HG03439 (cell line): ENCODE results near the gene MAST4.

Experiments
- ATAC-seq: cut with Tn5 transposase; IDR thresholded peaks from one replicate; pipeline ENCODE4 v1.9.1; 2021; ENCODE audit warnings: mild to moderate bottlenecking, moderate library complexity; ENCODE audit not compliant: unreplicated experiment

The MAST4 gene

DNA sequence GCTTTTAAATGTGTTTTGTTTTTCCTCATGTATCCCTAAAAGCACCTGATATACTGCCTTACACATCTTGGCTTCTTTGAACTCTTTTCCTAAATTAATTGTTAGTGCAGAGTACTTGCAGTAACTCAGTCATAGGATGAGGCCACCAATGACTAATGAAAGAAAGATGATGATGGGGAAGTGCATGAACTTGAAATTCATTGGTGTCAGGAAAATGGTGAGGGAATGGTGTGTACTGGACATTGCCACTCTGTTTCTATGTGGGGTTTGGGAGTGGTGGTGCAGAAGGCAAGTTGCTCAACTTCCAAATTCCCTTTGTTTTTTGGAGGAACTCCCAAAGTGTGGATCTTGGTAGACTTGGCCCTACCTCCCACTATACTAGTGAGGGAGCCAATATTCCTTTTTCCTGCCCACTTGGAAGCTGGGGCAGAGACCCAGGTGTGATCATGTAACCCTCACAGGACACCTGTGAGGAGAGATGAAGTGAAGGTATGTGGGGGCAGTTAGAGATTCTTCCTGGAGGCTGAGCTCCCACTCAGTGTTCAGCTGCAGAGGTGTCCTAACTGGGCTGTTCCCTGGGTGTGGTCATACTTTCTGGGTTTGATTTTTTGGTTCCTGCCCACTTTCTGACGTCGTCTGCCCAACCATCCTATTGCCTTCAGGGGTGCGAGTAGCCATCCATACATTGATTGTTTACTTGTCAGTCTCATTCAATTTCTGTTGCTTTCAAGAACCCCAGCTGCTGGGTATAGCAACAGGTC is 298.5 kb downstream of the MAST4 start:
- ATAC-seq, result no peak

DNA sequence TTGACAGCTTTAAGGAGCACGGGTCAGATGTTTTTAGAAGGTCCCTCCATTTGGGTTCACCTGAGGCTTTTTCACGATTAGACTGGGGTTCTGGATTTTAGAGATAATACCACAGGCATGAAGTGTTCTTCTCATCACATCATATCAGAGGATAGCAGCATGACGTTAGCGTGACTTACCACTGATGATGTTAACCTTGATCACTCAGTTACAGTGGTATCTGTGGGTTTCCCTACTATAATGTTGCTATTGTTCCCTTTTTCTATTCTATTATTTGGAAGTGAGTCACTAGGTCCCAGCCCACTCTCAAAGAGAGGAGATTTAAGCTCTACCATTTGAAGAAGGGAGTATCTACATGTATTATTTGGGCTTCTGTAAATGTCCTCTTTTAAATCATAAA is 300.0 kb downstream of the MAST4 start:
- ATAC-seq, result no peak

- ATAC-seq, result no peak
Measured at GRCh38 chr5:66897356-66897755, 301.2 kb downstream of the MAST4 start.

- ATAC-seq, result no peak
Measured at GRCh38 chr5:66898241-66898995, 302.2 kb downstream of the MAST4 start.

DNA sequence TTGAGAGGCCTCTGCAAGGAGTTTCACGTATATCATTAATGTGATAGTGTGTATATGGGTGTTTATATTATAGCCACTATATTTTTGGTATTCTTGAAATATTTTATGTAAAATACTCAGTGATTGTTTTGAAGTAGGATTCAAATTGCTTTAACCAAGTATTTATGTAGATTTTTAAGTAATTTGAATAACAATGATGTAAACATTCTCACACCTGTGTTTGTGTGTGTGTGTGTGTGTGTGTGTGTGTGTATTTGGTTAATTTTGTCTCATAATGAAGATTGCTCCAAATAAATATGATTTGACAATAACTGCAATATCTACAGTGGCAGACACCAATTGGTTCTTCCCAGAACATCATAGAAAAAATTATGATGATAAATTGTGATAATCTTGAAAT is 307.0 kb downstream of the MAST4 start:
- ATAC-seq, result no peak

- ATAC-seq, result no peak
Measured at GRCh38 chr5:66903709-66904108, 307.5 kb downstream of the MAST4 start.

DNA sequence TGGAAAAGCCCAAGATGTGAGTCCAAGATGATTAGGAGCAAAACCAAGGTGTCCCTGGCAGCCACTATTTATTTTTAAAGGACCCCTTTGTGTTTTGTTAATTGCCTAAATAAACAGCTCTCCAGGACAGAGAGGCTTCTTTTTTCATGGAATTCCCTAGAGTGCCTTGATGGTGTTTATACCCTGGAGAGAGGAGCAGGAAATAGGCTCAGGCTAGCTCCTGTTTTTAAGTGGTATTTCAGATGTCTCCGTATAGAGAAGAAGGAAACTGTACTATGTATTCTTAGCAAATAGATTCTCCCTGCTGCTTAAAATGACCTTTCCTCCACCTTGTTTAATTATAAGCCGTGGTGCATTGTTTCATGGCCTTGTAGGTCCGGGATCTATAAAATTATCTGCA is 308.0 kb downstream of the MAST4 start:
- no peak for ATAC-seq

DNA sequence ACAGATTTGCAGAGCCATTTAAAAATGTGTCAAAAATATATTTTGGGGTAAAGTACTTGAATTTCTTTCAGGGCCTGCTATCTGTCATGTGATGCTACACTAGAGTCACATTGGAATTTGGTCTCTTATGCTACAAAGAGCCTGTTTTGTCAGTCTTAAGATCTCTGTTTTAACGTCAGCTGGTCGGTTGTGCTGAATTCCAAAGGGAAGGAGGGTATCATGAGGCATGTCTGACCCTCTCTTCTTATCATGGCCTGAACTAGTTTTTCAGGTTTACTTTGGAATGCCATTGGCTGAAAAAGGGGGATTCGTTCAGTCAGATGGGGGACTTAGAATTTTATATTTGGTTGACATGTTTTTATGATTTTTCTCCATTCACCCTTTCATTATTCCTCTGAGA is 309.8 kb downstream of the MAST4 start:
- ATAC-seq, result no peak

DNA sequence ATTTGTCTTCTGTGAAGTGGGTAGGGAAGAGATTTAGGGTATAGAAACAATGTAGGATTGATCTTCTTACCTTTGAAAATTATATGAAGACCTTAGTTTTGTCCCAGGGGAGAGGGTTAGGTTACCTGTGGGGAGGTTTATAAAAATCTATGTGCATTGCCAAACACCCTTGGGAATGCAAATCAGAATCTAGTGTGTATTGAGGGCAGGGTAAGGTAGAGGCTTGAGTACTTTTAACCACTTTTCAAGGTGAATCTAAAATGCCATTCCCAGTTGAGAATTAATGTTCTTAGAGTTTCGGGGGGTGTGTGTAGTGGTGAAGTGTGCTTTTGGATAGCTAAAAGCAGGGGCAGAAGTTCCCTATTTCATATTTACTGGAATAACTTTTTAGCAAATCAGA is 312.0 kb downstream of the MAST4 start:
- no peak for ATAC-seq

DNA sequence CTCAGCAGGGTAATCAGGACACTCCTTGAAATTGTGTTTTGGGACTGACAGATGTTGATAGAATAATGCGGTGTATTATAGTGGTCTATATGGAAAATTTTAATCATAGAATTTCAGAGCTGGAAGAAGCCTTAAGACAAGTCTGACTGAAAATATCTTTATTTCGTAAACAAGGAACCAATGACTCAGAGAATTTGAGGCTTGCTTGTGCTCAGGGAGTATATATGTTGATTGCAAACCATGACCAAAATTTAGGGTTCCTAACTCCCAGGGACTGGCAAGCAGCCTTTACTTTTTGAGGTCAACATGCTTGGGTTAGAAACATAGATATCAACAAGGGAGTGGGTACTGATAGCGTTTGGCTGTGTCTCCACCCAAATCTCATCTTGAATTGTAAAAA is 313.2 kb downstream of the MAST4 start:
- no peak for ATAC-seq

- ATAC-seq, result no peak
Measured at GRCh38 chr5:66912787-66913186, 316.6 kb downstream of the MAST4 start.

DNA sequence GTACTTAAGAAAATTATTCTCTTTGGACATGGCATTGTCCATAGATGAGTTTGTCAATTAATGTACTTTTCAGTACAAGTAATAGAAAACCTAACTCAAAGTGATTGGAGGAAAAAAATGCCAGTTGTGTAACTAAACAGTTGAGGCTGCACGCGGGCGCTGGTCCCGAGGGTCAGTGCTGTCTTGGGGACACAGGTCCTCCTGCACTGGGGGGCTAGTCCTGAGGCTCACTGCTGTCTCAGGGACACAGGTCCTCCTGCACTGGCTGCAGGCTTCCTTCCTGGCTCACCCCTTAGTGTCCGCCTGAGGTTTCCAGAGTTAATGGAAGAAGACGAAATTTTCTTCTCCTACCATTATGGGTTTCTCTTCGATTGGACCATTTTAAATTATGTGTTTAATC is 319.3 kb downstream of the MAST4 start:
- no peak for ATAC-seq

GRCh38 chr5:66922881-66923280 is 326.7 kb downstream of the MAST4 start:
- no peak for ATAC-seq

- ATAC-seq, result no peak
Measured at GRCh38 chr5:66923457-66923856, 327.3 kb downstream of the MAST4 start.

DNA sequence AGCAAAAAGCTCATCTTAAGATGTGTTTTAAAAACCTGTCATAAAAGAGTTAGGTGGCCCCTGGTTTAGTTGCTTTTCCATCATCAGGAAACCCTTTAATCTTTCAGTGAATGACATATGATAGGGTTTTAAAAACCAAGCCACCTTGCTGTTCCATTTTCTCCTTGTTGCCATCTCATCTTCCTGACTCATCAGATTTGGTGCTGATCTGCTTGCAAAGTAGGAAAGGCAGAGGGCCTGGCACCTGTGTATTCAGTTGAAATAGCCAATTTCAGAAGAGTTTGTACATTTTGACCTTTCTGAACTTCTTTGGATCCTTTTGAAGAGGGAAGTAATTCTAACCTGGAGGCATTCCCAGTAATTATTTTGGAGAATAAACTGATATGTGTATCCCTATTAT is 327.7 kb downstream of the MAST4 start:
- no peak for ATAC-seq

GRCh38 chr5:66927140-66927539 is 330.9 kb downstream of the MAST4 start:
- ATAC-seq, result no peak

GRCh38 chr5:66929281-66929680 is 333.1 kb downstream of the MAST4 start:
- no peak for ATAC-seq

DNA sequence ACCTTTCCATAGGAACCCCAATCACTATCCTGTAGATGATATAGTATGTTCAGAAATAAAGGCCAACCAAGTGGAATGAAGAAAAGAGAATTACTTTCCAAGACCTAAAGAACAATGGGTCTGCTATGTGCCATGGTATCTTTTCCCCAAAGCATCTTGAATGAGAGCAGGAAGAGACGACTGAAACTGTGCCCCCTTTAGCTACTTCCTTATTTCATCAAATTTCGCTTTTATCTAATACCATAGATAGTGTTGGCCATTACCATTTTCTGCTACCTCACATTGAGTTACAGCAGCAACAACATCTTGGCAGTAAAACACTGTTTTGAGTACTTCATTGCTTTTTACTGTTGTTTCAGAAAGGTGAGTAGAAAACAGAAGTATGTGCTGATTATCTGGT is 333.8 kb downstream of the MAST4 start:
- no peak for ATAC-seq

- no peak for ATAC-seq
Measured at GRCh38 chr5:66931651-66932050, 335.5 kb downstream of the MAST4 start.

GRCh38 chr5:66932457-66932856 is 336.3 kb downstream of the MAST4 start:
- no peak for ATAC-seq

GRCh38 chr5:66933066-66933465 is 336.9 kb downstream of the MAST4 start:
- no peak for ATAC-seq

- no peak for ATAC-seq
Measured at GRCh38 chr5:66939094-66939493, 342.9 kb downstream of the MAST4 start.
